K562 (cell line): ENCODE measurements around the gene OXA1L. TPM values are rescaled to one million over a fixed set of nuclear protein-coding genes. Genes with fewer than 3 reads are reported as not detected.

ENCODE experiments used
- ATAC-seq: fragments of 200-7000 bp; cut with Tn5 transposase; 3 replicates; pipeline ENCODE4 v1.9.1; 2020; ENCODE audit warnings: moderate library complexity
- BruUV-seq: library from RNA; stranded (reverse); fragments of 400-500 nt; replicated peaks from 2 replicates; lab custom pipeline; 2021; lab: Mats Ljungman, UMichigan
- CTCF ChIA-PET: fragments of 300-600 bp; formaldehyde crosslinking; extraction: SDS; loops from one replicate; lab custom pipeline; 2021; ENCODE audit warnings: low intra/inter-chr PET ratio; lab: Yijun Ruan, JAX
- POLR2A ChIA-PET: fragments of 300-600, 350-650 bp; sonication (Branson Sonifier 250); formaldehyde crosslinking; extraction: SDS; loops from one replicate; lab custom pipeline; 2021; ENCODE audit warnings: antibody characterized with exemption, inconsistent platforms; lab: Yijun Ruan, JAX
- DNase-seq, 4 experiments: peaks; one replicate each; pipeline versions ENCODE4 v3.0.0 to v3.0.0-alpha.2; 2011 to 2018; ENCODE audit warnings: low spot score in 3 of 4, mixed read lengths in 3 of 4; ENCODE audit errors: extremely low read depth in 1 of 4
- FAIRE-seq: peaks from 2 replicates; lab custom pipeline; 2011; peaks lifted over from hg19 to GRCh38; lab: Jason Lieb, UNC
- H2AFZ ChIP-seq: 2 replicates; pipeline ENCODE4 v1.6.0; 2011; ENCODE audit warnings: low read depth, low read length, control low read depth, inconsistent platforms
- H3K27ac ChIP-seq: fragments of 200-600 bp; 3 replicates; pipeline ENCODE4 v1.8.0; 2011; ENCODE audit warnings: low read depth, mild to moderate bottlenecking, control low read depth, inconsistent platforms, low read length, moderate library complexity, mixed read lengths; ENCODE audit errors: extremely low read depth
- H3K27me3 ChIP-seq, 2 experiments: fragments of 300-600 bp in 1 of 2; 2 replicates in 1 of 2; 3 replicates in 1 of 2; pipeline versions ENCODE4 v1.6.0 to v1.8.0; 2011; ENCODE audit warnings: inconsistent platforms in 2 of 2, low read length in 2 of 2, mild to moderate bottlenecking in 1 of 2, mixed read lengths in 1 of 2, moderate library complexity in 1 of 2; ENCODE audit not compliant: control insufficient read depth in 2 of 2, insufficient read depth in 2 of 2
- H3K36me3 ChIP-seq: fragments of 300-600 bp; 3 replicates; pipeline ENCODE4 v1.8.0; 2011; ENCODE audit warnings: mild to moderate bottlenecking, low read length, inconsistent platforms; ENCODE audit not compliant: control insufficient read depth, insufficient read depth
- H3K4me1 ChIP-seq, 2 experiments: fragments of 200-600 bp in 1 of 2; replicated peaks in 1 of 2; 2 replicates in 1 of 2; 3 replicates in 1 of 2; pipeline versions ENCODE4 v1.5.1 to v1.8.0; 2011; ENCODE audit warnings: inconsistent platforms in 2 of 2, low read length in 2 of 2, mild to moderate bottlenecking in 1 of 2, mixed read lengths in 1 of 2, moderate library complexity in 1 of 2; ENCODE audit not compliant: control insufficient read depth in 2 of 2, insufficient read depth in 2 of 2
- H3K4me2 ChIP-seq: 2 replicates; pipeline ENCODE4 v1.6.1; 2011; ENCODE audit warnings: low read length, control low read depth, inconsistent platforms, mixed read lengths; ENCODE audit not compliant: insufficient read depth
- H3K4me3 ChIP-seq: fragments of 200-600 bp; sonication (generic), shearing (Covaris generic); 2 replicates; pipeline ENCODE4 v1.5.1; 2016; ENCODE audit warnings: control low read depth, inconsistent platforms
- H3K79me2 ChIP-seq: fragments of 200-600 bp; 3 replicates; pipeline ENCODE4 v1.8.0; 2011; ENCODE audit warnings: low read length, inconsistent platforms; ENCODE audit not compliant: control insufficient read depth, insufficient read depth
- H3K9ac ChIP-seq, 2 experiments: 2 replicates each; pipeline versions ENCODE4 v1.6.0 to v1.6.1; 2011; ENCODE audit warnings: low read depth in 2 of 2, low read length in 2 of 2, control low read depth in 1 of 2, inconsistent platforms in 1 of 2, mild to moderate bottlenecking in 1 of 2, mixed read lengths in 1 of 2; ENCODE audit not compliant: insufficient read depth in 1 of 2
- H3K9me1 ChIP-seq: one replicate; pipeline ENCODE4 v1.6.0; 2011; ENCODE audit warnings: inconsistent platforms, mild to moderate bottlenecking, low read length, moderate library complexity; ENCODE audit not compliant: control insufficient read depth, insufficient read depth
- H3K9me3 ChIP-seq: replicated peaks from 2 replicates; pipeline ENCODE4 v1.5.1; 2011; ENCODE audit warnings: low read depth, low read length, inconsistent platforms; ENCODE audit not compliant: control insufficient read depth, insufficient read depth
- H4K20me1 ChIP-seq: replicated peaks from 2 replicates; pipeline ENCODE4 v1.6.1; 2011; ENCODE audit warnings: low read length, inconsistent platforms, mixed read lengths; ENCODE audit not compliant: control insufficient read depth, insufficient read depth
- FOXK2 ChIP-seq, 2 experiments: fragments of 450-650 bp; IDR thresholded peaks in 1 of 2; conservative IDR thresholded peaks in 1 of 2; 2 replicates each; pipeline ENCODE4 v1.6.1; 2016; ENCODE audit warnings: low read depth in 2 of 2, mild to moderate bottlenecking in 1 of 2
- WGBS: fragments of 100-300 bp; shearing (Covaris generic); methylation state at CpG from one replicate; pipeline ENCODE4 v1.1.6; 2016; ENCODE audit warnings: low coverage, mixed read lengths; ENCODE audit not compliant: insufficient coverage; ENCODE audit errors: missing lambda C conversion rate; 5-methylcytosine and 5-hydroxymethylcytosine counted together
- in situ Hi-C: fragments of 300-500 bp; cut with MboI; formaldehyde crosslinking; loops from 4 replicates; pipeline ENCODE4 v1.15.0; 2018; ENCODE audit warnings: inconsistent platforms, mixed read lengths
- intact Hi-C: fragments of 100-400 bp; cut with micrococcal nuclease; formaldehyde crosslinking; loops from 2 replicates; pipeline ENCODE4 v1.14.2; 2022
- polyA plus RNA-seq, 8 experiments: library from polyadenylated mRNA; depleted of rRNA in 4 of 8; stranded (reverse) in 5 of 8; unstranded in 3 of 8; fragments of >200 nt; fragmentation: Nextera tagmentation in 2 of 8; fragmentation: Illumina TruSeq in 1 of 8; extraction: Ambion mirVana in 2 of 8; extraction: Trizol in 1 of 8; gene quantifications; 2 replicates each; pipeline versions ENCODE4 v1.2.1 to v1.2.3, GENCODE V29; 2011 to 2014; ENCODE audit warnings: inconsistent platforms in 1 of 8, missing spikeins in 1 of 8
- total RNA-seq, 7 experiments: library from RNA; depleted of rRNA in 6 of 7; stranded (reverse); fragments of >200 nt in 6 of 7; fragmentation: Illumina TruSeq in 2 of 7; extraction: Trizol in 2 of 7; gene quantifications; 2 replicates each; pipeline versions ENCODE4 v1.2.1 to v1.2.3, GENCODE V29; 2011 to 2021; ENCODE audit warnings: low replicate concordance in 1 of 7
- TF ChIP-seq, protein P1 (sequence below): fragments of 450-650 bp; IDR thresholded peaks from 2 replicates; pipeline ENCODE4 v1.6.1; 2016; ENCODE audit warnings: mild to moderate bottlenecking
- TF ChIP-seq, protein P2 (sequence below), 2 experiments: fragments of 450-650 bp in 1 of 2; sonication (generic) in 1 of 2; formaldehyde crosslinking in 1 of 2; IDR thresholded peaks in 1 of 2; conservative IDR thresholded peaks in 1 of 2; 2 replicates each; pipeline versions ENCODE4 v1.6.1 to v1.8.1; 2016 to 2023; ENCODE audit warnings: mild to moderate bottlenecking in 2 of 2, moderate library complexity in 2 of 2, inconsistent platforms in 1 of 2, missing genetic modification reagents in 1 of 2

The OXA1L gene
- total and polyA plus RNA-seq, 9 of the 15 experiments (the other 6 are each of a cell fraction or from before 2014, with no cell fraction given): 100 to 204 (median 145) TPM

DNA sequence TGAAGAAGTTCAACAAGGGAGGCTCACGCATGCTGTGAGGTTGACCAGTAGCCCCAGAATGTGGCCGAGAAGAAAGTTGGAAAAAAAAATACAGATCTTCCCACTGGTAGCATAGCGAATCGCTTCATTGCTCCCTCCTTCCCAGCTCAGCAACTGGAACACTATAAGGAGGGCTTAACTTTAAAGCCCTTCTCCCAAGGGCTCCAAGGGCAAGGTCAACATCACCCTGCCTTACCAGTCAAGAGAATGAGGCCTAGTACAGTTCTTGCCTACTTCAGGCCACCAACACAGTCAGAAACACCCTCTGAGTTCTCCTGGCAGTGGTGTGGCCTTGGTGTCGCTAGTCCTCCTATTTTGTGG is 14.4 kb downstream of the OXA1L start (continued):
- TF ChIP-seq, protein P1, sequence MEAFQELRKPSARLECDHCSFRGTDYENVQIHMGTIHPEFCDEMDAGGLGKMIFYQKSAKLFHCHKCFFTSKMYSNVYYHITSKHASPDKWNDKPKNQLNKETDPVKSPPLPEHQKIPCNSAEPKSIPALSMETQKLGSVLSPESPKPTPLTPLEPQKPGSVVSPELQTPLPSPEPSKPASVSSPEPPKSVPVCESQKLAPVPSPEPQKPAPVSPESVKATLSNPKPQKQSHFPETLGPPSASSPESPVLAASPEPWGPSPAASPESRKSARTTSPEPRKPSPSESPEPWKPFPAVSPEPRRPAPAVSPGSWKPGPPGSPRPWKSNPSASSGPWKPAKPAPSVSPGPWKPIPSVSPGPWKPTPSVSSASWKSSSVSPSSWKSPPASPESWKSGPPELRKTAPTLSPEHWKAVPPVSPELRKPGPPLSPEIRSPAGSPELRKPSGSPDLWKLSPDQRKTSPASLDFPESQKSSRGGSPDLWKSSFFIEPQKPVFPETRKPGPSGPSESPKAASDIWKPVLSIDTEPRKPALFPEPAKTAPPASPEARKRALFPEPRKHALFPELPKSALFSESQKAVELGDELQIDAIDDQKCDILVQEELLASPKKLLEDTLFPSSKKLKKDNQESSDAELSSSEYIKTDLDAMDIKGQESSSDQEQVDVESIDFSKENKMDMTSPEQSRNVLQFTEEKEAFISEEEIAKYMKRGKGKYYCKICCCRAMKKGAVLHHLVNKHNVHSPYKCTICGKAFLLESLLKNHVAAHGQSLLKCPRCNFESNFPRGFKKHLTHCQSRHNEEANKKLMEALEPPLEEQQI: no peak

DNA sequence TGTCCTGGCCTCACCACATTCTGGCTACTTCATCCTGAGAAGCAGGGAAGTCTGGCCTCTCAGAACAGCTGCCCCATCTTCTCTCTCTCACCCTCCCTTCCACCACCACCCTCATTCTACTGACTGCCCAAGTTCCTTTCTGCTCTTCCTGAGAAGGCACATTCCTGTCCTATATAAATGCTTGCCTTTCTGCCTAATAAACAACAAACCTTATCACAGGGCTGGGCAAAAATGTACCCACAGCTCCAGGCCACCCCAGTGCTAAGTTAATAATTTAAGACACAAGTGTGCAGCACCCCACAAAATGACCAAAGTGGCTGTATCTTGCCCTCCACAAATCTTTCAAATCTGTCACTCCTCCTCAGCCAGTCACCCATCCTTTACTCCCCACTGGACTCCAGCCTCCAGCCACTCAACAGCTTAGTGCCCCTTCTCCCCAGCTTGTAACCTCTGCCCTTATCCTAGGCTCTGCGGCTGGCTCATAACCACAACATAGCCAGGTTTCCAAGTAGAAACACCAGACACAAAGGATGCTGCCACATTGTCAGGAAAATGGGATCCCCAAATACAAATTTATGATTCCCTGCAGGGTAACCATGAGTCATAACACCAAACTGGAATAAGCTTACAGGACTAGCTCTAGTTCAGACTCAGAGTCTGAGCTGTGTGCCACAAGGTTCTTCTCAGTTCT is 15.0 kb downstream of the OXA1L start:
- H3K9me3 ChIP-seq: no peaks in the 10 kb centered on the region
- in situ Hi-C loops (no loop called here), intact Hi-C loops (no loop called here)
- no peaks in the 10 kb centered on the region for H4K20me1 ChIP-seq
- no peak overlapping the region for H3K9ac ChIP-seq
- no peak for ATAC-seq
- H3K4me3 ChIP-seq: no peak overlapping the region
- peaks cover 0 to 8% of the 10 kb centered on the region in 2 experiments; a peak in 3 of 5 replicates for H3K4me1 ChIP-seq
- TF ChIP-seq, protein P2, sequence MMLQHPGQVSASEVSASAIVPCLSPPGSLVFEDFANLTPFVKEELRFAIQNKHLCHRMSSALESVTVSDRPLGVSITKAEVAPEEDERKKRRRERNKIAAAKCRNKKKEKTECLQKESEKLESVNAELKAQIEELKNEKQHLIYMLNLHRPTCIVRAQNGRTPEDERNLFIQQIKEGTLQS (IDR thresholded peaks at IDR 0.05): peak; percentile 33; the same call in 1 of the 2 replicates
- TF ChIP-seq, protein P2 (CRISPR knock-in tag; conservative IDR thresholded peaks at IDR 0.05): no peak
- no peak for TF ChIP-seq FOXK2 (conservative IDR thresholded peaks at IDR 0.05 in 1 of 2, IDR thresholded peaks at IDR 0.05 in 1 of 2; ENCODE audit: low read depth in 2 of 2)
- H3K9me1 ChIP-seq: no peaks in the 10 kb centered on the region
- H3K4me2 ChIP-seq: no peak overlapping the region
- no peaks in the 10 kb centered on the region for H3K36me3 ChIP-seq
- ChIA-PET CTCF (no interaction called here), POLR2A (interaction anchor here (0.5 to 4.4 kb wide), 7 partner anchors 8 to 95 kb away, joined by 3 to 17 read pairs (median 3); no protein-coding TSS in a partner anchor)
- no peak for FAIRE-seq
- peak overlapping the region; percentile 68 for H2AFZ ChIP-seq
- 29% methylated on average over 1 of the region's 1 CpG for WGBS
- no peak for DNase-seq
- H3K79me2 ChIP-seq: no peaks in the 10 kb centered on the region
- H3K27ac ChIP-seq: no peak overlapping the region
- BruUV-seq: no TSS peak
- no peaks in the 10 kb centered on the region for H3K27me3 ChIP-seq
